ENCODE measurements around the gene FLACC1.
"Not testable (repeated sequence)": the region's sequence is repeated elsewhere in the genome, so short reads cannot be mapped to it uniquely, and the experiment has no call there.

Gene FLACC1

GRCh38 chr2:201254081-201254730, 102.9 kb downstream of the FLACC1 start:
- no peak for DNase-seq (ENCODE audit: low spot score)

GRCh38 chr2:201250741-201251140, 106.4 kb downstream of the FLACC1 start:
- no peak for DNase-seq (ENCODE audit: low spot score)

GRCh38 chr2:201249889-201250288, 107.3 kb downstream of the FLACC1 start:
- DNase-seq (ENCODE audit: low spot score): no peak

GRCh38 chr2:201248288-201248844, 108.8 kb downstream of the FLACC1 start:
- DNase-seq (ENCODE audit: low spot score): no peak

- no peak for DNase-seq (ENCODE audit: low spot score)
These were observed 110.9 kb downstream of the FLACC1 start for GRCh38 chr2:201246280-201246679.

GRCh38 chr2:201244829-201245228, 112.3 kb downstream of the FLACC1 start:
- DNase-seq (ENCODE audit: low spot score): no peak

- no peak for DNase-seq (ENCODE audit: low spot score)
These were observed 114.4 kb downstream of the FLACC1 start for GRCh38 chr2:201242571-201243277.

- not testable (repeated sequence) for DNase-seq (ENCODE audit: low spot score)
These were observed 117.8 kb downstream of the FLACC1 start for GRCh38 chr2:201239167-201239935.

Data from RKO (cell line).